ENCODE results near the gene CPA2.
"Not testable (repeated sequence)": the region's sequence is repeated elsewhere in the genome, so short reads cannot be mapped to it uniquely, and the experiment has no call there.

Gene CPA2

GRCh38 chr7:130266258-130266960 is at the start of gene CPA2:
TSS of gene CPA2 (plus strand) at chr7:130266863. CDS start at chr7:130266882, 19 bp downstream.
- no peak for DNase-seq (ENCODE audit: low spot score)

- no peak for DNase-seq (ENCODE audit: low spot score)
Measured at GRCh38 chr7:130218806-130219620, 47.6 kb upstream of the CPA2 start.

- DNase-seq (ENCODE audit: low spot score) = no peak
Measured at GRCh38 chr7:130219871-130220270, 46.8 kb upstream of the CPA2 start.

GRCh38 chr7:130221746-130222145 is 44.9 kb upstream of the CPA2 start:
- no peak for DNase-seq (ENCODE audit: low spot score)

GRCh38 chr7:130223646-130224045 is 43.0 kb upstream of the CPA2 start:
- DNase-seq (ENCODE audit: low spot score) = no peak

- DNase-seq (ENCODE audit: low spot score) = no peak
Measured at GRCh38 chr7:130224210-130224609, 42.5 kb upstream of the CPA2 start.

- not testable (repeated sequence) for DNase-seq (ENCODE audit: low spot score)
Measured at GRCh38 chr7:130224923-130225322, 41.7 kb upstream of the CPA2 start.

GRCh38 chr7:130226333-130226732 is 40.3 kb upstream of the CPA2 start:
- DNase-seq (ENCODE audit: low spot score) = no peak

GRCh38 chr7:130227883-130228575 is 38.6 kb upstream of the CPA2 start:
- DNase-seq (ENCODE audit: low spot score) = no peak

GRCh38 chr7:130228840-130229502 is 37.7 kb upstream of the CPA2 start:
- no peak for DNase-seq (ENCODE audit: low spot score)

GRCh38 chr7:130229981-130230380 is 36.7 kb upstream of the CPA2 start:
- not testable (repeated sequence) for DNase-seq (ENCODE audit: low spot score)

GRCh38 chr7:130231792-130232191 is 34.9 kb upstream of the CPA2 start:
- DNase-seq (ENCODE audit: low spot score) = no peak

GRCh38 chr7:130232209-130232608 is 34.5 kb upstream of the CPA2 start:
- no peak for DNase-seq (ENCODE audit: low spot score)

GRCh38 chr7:130234078-130234477 is 32.6 kb upstream of the CPA2 start:
- no peak for DNase-seq (ENCODE audit: low spot score)

GRCh38 chr7:130236361-130236760 is 30.3 kb upstream of the CPA2 start:
- DNase-seq (ENCODE audit: low spot score) = not testable (repeated sequence)

GRCh38 chr7:130240240-130240639 is 26.4 kb upstream of the CPA2 start:
- no peak for DNase-seq (ENCODE audit: low spot score)

- DNase-seq (ENCODE audit: low spot score) = peak; percentile 32
Measured at GRCh38 chr7:130242198-130243014, 24.3 kb upstream of the CPA2 start.

GRCh38 chr7:130243486-130243885 is 23.2 kb upstream of the CPA2 start:
- not testable (repeated sequence) for DNase-seq (ENCODE audit: low spot score)

GRCh38 chr7:130246491-130246890 is 20.2 kb upstream of the CPA2 start:
- DNase-seq (ENCODE audit: low spot score) = not testable (repeated sequence)

- not testable (repeated sequence) for DNase-seq (ENCODE audit: low spot score)
Measured at GRCh38 chr7:130248842-130249241, 17.8 kb upstream of the CPA2 start.

GRCh38 chr7:130249626-130250025 is 17.0 kb upstream of the CPA2 start:
- not testable (repeated sequence) for DNase-seq (ENCODE audit: low spot score)
